Ecto neural progenitor cell (in vitro differentiated cells): ENCODE measurements around the gene WNT5B.

ENCODE experiments used
- DNase-seq: peaks from one replicate; pipeline ENCODE4 v3.0.0-alpha.2; 2018; ENCODE audit warnings: low spot score

The WNT5B gene

GRCh38 chr12:1630133-1630826 is 1.2 kb downstream of the WNT5B start:
- peak; percentile 73 for DNase-seq

GRCh38 chr12:1630827-1631591 is 2.0 kb downstream of the WNT5B start:
- peak; percentile 62 for DNase-seq

- DNase-seq, result no peak
Observed at GRCh38 chr12:1632702-1633101, 3.7 kb downstream of the WNT5B start.

- DNase-seq, result no peak
Observed at GRCh38 chr12:1633459-1633858, 4.4 kb downstream of the WNT5B start.

GRCh38 chr12:1634149-1634548 is 5.1 kb downstream of the WNT5B start:
- DNase-seq, result no peak

GRCh38 chr12:1634590-1635191 is 5.7 kb downstream of the WNT5B start:
- DNase-seq, result peak; percentile 84

GRCh38 chr12:1635301-1636095 is 6.5 kb downstream of the WNT5B start:
- DNase-seq, result no peak

GRCh38 chr12:1638203-1638602 is 9.2 kb downstream of the WNT5B start:
- DNase-seq, result no peak

GRCh38 chr12:1639538-1639937 is 10.5 kb downstream of the WNT5B start:
- no peak for DNase-seq

GRCh38 chr12:1640328-1641234 is 11.6 kb downstream of the WNT5B start:
- DNase-seq, result no peak

GRCh38 chr12:1642513-1642912 is 13.5 kb downstream of the WNT5B start:
- no peak for DNase-seq

GRCh38 chr12:1643043-1643442 is 14.0 kb downstream of the WNT5B start:
- no peak for DNase-seq

GRCh38 chr12:1643905-1644533 is 15.0 kb downstream of the WNT5B start:
- DNase-seq, result no peak

GRCh38 chr12:1644534-1645438 is 15.8 kb downstream of the WNT5B start:
- no peak for DNase-seq

- no peak for DNase-seq
Observed at GRCh38 chr12:1645819-1646218, 16.8 kb downstream of the WNT5B start.

GRCh38 chr12:1646569-1647284 is 17.7 kb downstream of the WNT5B start:
- DNase-seq, result no peak

GRCh38 chr12:1647285-1647669 is 18.2 kb downstream of the WNT5B start:
- DNase-seq, result no peak

GRCh38 chr12:1650260-1650977 is 21.4 kb downstream of the WNT5B start:
- no peak for DNase-seq
